NCI-H774 (cell line): ENCODE results near the gene UBE3B.

Source experiments
- DNase-seq: peaks from one replicate; lab custom pipeline; 2025; lab: John Stamatoyannopoulos, UW

Gene UBE3B

DNA sequence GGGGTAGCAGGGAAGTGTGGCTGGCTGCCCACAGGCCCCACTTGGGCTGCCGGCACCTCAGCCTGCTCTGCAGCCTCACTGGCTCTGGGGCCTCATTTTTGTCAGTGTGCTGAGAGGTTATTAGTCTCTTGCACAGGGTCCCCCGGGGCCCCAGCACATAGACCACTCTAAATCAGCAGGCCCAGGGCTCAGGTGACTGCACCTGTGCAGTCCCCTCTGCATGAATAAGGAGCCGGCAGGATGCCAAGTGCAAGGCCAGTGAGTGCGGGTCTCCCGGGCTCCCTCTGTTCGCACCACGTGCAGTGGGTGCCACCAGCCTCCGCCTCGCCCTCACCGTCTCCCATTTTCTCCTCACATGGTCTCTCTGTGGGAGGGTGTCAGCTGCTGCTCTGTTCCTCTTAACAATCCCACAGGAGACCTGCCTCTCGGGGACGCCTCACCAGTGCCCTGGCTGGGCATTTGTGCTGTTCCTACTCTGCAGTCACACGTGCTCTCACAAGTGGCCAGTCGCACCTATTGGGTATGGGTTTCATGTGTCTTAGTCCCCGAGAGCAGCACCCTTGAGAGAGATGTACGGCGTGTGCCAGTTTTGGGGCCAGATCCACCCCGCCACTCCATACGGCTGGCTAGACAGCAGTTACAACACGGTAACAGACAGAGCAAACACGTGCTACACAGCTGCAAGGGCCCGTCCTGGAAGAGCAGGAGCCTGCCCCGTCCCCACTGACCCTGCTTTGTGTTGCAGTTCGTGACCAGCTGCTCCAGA is 55.5 kb downstream of the UBE3B start:
- no peak for DNase-seq

DNA sequence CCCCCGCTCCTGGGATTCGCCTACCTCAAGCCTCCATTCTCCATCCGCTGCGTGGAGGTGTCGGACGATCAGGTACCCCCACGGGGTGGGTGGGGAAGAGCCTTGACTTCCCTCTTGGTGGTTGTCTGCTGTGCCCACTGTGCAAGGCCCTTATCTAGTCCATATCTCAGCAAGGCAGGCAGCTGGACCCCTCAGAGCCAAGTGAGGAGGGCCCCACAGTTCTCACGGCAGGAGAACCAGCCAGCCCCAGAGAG is 56.0 kb downstream of the UBE3B start:
- no peak for DNase-seq

DNA sequence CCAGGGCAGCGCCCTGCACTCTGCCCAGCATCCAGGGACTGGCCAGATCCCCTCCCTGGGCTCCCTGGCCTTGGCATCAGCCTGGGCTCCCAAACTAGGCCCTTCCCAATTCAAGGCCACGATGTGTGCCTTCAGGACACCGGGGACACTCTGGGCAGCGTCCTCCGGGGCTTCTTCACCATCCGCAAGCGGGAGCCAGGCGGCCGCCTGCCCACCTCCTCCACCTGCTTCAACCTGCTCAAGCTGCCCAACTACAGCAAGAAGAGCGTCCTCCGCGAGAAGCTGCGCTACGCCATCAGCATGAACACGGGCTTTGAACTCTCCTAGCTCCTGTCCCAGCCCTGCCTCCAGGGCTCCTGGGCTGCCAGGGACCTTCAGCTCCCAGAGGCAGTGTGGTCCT is 57.0 kb downstream of the UBE3B start:
- DNase-seq = no peak

DNA sequence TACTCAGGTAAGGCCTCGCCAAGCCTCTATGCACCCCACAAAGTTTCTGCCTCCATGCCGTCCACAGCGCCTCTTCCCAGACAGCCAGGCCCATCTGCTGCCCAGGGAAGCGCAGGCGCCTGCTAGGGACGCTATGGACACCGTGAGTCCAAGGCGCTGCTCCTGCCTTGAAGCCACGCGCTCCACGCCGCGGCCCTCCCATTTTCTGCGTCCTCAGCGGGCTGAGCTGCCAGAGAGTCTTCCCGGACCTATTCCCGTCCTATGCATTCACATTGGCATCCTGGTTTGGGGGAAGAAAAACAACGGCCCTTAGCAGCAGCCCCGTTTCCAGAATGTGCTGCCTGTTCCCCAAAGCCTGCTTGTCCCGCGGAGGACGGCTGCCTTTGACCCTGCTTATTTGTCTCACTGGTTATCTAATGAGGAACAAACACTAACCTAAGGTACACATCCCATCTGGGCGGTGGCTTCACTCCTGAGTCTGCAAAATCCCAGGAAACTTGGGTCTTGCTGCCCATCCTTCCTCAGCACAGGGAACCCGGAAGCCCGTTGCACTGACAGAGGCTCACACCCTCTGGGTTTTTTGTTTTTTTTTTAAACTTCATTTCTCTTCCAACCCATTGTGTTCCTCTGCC is 57.9 kb downstream of the UBE3B start:
- DNase-seq = no peak

DNA sequence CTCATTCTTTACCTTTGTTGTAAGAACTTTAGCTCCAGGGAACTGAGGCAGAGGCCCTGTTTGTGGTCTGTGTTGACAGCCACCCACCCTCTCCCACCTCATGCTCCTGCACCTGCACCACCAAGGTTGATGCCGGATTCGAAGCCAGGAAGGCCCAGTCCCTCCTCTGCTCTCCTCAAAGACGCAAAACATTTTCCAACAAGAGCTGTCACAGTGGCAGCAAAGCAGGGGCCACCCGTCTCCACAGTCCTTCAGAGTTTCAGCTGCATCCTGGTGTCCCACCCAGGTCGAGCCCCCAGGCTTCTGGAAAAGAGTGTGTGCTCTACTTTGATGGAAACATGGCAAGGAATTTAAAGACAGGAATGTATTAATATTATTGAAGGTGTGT is 58.4 kb downstream of the UBE3B start:
- no peak for DNase-seq

DNA sequence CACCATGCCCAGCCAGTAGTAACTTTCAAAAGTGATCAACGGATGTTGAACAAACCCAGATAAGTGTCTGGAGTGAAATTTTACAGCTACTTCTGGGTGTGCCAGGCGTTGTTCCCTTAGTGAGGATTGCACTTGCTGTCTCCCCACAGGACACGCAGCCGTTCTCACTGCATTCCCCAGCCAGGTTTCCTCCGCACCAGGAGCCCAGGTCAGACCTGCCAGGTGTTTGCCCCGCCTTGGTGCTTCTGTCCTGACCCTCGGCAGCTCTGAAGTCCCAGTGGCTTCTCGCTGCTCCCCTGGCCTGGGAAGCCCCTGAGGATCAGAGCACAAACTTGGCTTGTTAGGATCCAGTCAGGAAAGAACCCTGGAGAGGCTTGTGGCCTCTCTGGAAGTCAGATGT is 59.7 kb downstream of the UBE3B start:
- DNase-seq = no peak

DNA sequence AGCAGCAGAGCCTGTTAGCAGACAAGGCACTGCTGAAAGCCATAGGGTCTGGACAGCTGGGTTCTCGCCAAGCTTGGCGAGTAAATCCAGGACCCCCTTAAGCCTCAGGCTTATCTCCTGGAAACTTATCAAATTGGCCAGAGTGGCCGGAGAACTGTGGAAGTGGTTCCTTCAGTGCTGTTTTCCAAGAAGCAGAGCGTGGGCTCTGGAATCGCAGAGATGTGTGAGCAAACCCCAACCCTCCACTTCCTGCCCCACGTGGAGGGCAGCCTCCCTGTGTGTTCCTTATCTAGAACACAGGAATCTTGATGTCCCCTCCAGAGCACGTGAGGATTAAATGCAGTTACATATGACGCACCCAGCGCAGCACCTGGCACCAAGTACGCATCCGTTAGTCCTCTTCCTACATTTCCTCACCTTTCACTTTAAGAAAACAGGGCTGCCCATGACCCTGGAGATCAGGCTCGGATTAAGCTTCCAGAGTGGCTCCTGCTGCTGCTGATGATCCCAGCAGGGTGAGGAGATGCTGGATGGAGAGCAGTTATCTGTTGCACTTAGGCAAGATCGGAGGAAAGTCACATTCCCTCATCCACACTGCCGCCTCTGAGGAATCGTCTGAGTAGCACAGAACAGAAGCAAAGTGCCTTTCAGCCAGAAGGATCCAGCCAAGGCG is 60.9 kb downstream of the UBE3B start:
- DNase-seq = no peak

DNA sequence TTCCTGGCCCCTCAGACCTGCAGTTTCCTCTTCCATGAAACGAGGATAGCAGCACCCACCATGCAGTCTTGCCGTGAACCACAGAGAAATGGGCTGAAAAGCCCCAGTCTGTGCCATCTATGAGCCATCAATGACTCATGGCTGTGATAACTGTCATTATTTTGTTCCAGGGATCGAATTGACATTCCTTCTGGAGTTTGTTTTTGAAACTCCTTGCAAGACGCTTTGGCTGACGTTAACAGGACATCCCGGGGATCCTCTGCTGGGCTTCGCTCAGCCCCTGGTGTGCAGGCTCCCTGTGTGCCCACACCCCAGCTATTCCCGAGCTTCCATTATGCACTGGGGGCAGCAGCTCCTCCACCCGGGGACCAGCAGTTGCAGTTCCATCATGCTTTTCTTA is 62.1 kb downstream of the UBE3B start:
- DNase-seq = no peak

DNA sequence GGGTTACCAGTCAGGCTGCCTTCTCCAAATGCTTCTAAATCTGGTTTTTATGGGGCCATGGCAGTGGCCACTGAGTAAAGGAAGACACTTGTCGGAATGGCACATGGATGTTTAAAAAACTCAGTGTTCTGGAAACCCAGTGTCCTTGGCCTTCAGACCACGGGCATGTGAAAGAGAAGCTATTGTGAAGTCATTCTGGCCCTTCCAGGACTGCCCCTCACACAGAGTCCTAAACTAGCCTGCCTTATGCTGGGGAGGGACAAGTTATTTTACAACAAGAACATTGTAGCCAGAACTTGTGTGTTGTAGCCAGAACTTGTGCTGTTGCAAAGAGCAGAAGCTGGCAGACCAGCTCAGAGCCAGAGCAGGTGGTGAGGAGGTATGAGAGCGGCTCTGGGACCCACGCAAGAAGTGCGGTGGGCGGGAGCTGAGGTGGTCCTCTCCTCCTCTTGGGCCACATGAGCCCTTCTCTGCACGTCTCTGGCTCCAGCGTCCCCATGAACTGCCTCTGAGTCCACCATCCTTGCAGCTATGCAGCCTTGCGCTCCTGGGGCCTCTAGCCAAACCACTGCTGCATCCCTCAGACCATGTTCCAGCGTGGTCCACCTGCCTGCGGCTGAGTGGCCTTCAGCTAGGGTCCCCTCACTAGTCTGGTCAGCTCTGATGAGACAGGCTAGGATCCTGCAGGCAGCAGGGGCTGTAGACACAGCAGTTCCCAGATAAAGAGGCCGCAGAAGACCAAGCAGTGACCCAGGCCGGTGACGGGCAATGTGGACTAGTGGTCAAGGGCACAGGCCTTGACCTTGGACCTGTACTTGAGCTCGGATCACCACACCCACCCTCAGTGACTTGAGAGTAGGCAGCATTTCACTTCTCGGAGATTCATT is 63.3 kb downstream of the UBE3B start:
- DNase-seq = no peak

DNA sequence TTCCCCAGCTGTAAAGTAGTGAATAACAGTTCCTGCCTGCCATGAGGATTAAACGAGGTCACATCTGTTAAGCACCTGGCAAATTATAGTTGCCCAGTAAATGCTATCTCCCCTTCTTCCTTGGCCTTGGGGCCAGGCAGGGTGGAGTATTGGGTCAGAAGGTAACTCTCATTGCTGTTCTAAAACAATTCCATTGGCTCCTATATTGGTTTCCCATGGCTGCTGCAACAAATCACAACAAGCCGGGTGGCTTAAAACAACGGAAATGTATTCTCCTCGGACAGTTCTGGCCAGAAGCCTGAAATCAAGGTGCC is 63.9 kb downstream of the UBE3B start:
- no peak for DNase-seq

DNA sequence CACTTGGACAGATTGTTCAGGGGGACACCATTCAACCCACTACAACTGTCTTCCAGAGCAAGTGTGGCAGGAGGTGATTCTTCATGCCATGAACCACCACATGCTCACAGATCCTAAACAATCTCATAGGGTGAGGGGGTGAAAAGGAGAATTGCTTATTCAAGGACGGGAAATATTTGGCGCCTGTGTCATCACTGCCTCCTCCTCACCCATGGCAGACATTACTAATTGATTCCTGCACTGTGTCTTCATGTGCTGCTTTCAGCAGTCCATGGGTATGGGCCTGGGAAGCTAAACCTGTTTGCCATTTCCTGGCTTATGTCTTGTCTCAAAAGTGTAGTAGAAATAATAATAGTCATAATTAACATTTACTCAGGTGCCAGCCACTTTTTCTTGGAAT is 64.6 kb downstream of the UBE3B start:
- no peak for DNase-seq

DNA sequence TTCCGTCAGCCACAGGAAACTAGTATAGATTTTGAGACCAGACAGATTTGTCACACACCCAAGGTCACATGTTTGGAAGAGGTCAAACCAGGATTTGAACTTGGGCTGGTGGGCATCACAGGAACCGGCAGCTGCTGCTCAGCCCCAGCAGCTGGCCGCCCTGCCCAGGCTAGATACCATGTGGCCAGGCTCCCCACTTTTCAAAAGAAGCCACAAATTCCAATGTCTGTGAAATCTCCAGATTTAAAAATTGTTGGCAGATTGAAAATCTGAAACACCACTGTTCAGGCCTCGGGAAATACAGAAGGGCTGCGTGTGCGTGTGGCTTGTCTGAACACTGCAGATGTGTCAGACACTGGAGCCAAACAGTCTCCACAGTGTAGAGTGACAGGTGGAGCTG is 65.4 kb downstream of the UBE3B start:
- no peak for DNase-seq

DNA sequence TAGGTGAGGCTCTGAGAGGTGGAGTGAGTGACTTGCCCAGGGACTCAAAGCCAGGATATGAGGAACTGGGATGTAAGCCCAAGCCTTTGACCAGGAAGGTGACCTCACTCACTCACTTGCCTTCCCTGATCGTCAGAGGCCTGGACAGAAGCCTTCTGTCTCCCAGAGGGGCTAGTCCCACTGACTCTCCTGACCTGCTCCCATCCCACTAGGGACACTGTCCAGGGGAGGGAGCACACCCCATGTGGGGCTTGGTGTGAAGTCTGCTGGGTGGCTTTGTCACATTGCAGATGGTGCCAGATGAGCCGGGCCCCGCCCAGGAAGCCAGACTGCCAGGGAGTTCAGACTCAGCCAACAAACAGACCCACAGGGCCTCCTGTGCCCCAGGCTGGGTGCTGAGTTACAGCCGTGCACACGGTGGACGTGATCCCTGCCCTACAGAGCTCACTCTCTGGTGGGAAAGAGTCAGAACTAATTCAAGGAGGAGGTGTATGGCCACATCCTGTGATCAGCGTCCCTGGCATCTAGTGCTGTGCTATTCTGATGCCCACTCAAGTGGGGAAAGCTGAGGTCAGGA is 67.6 kb downstream of the UBE3B start:
- no peak for DNase-seq

DNA sequence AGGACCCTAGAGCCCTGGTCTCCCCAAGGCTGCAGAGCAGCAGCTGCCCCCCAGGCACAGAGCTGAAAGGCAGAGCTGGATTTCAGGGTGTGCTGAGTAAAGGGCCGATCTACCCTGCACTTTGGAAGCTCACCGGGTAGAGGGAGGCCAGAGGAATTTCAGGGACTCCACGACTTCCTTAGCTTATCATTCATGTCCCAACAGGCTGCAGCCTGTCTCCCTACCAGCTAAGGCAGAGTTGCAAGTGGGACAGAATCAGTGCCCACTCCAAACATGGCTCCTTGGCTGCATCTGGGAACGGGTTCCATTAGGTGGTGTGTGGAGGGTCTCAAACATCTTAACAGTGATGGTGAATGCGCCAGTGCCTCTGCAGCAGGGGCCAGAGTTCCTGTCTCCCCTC is 68.4 kb downstream of the UBE3B start:
- DNase-seq = no peak

DNA sequence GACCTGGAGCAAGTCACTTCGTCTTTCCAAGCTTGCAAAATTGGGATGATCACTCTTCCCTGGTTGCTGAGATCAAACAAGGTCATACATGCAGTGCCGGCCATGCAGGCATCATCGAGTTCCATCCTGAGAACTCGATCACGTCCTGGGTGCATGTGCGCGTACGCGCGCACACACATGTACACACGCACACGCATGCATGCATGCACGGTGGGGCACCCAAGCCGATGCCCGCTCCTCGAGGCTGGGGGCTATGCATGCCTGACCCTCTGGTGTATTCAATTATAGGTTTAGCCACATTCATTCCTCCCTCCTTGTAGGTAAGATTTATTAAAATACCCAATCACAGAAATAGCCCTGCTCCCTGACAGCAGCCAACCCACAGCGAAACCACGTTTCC is 69.9 kb downstream of the UBE3B start:
- DNase-seq = no peak

DNA sequence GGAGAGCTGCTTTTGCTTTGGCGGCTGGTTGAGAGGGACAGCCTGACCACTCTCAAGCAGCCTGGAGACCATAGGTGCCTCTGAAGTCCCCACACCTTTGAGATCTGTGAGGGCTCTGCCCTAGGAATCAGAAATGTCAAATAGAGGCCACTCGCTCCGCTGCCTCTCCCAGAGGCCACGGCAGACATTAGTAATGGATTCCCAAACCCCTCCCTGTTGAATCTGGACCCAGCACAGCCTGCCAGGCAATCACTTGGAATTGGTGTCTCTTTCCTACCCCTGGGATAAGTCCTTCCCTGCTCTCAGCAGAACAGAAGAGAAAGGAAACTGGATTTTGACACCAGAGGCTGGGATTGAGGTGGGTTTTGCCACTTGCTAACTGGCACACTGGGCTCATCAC is 70.8 kb downstream of the UBE3B start:
- no peak for DNase-seq

DNA sequence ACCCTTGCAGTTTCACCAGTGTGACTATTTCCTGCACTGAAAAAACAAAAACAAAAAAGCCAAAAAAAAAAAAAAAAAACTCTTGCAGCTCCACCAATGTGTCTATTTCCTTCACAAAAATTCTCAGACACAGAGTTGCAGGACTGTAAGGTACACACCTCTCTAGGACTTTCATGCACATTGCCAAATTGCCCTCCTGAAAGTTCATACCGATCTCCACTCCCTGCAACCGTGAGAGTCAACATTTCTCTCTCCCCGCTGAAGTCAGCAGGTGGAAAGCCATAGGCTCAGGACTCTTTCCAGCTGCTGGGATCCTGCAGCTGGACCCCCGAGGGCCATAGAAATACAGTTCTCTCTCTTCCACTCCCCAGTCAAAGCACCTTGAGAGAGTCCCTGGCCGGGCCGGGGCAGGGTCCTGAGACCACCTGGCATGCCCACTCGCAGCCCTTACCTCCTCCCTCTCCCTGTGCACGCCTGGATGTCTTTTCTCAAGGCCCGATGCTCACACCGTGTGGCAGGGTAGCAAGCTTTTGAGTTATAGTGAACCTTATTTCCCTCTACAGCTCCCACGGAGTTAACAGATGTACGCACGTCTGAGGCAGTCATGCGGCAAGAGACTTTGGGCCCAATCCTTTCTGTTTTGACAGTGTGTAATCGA is 72.3 kb downstream of the UBE3B start:
- no peak for DNase-seq

DNA sequence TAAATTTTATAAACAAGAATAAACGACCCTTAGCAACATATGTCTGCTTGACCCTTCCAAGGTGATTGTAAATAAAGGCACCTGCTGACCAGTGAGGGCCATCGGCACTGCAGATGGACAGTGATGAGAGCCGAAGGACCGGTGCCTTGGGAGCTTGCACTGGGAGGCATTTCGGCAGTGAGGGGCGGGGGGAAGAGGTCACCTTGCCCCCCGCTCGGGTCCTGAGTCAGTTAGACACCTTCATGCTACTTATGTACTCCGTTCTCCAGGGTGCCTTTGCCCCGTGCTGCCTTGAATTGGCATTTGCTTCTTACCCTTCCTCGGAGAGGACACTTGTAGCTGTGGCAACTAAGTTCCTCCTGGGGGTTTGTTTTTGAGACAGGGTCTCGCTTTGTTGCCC is 72.8 kb downstream of the UBE3B start:
- no peak for DNase-seq

DNA sequence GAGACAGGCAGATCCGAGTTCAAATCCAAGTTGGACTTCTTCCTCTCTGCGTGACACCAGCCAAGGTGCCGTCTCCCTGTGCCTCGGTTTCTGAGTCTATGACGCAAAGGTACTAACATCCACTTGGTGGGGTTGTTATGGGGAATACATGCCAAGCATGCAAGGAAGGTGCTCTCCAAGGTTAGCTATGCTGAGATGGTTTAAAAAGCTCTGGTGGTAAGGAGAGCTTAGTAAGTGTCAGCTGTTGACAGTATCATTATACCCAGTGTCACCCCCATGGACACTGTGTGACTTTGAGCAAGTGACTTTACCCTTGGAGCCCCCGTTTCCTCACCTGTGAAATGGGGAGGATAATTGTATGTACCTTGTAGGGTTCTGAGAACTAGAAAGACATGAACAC is 73.7 kb downstream of the UBE3B start:
- DNase-seq = no peak

DNA sequence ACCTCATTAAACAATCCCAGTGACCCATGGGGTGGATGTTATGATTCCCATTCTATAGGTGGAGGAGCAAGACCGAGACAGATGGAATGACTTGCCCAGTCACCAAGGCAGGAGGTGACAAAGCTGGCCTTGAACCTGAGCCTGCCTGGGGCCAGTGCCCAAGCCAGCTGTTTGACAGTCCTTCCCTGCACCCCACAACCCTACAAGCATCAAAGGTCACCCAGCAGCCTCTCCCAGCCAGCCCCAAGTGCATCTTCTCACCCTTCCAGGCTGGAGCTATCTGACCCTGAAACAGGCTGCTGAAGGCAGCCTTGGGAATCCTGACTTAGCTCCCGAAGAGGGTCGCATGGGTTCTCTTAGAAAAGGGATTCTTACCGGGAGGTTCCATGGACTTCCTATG is 75.5 kb downstream of the UBE3B start:
- DNase-seq = no peak

DNA sequence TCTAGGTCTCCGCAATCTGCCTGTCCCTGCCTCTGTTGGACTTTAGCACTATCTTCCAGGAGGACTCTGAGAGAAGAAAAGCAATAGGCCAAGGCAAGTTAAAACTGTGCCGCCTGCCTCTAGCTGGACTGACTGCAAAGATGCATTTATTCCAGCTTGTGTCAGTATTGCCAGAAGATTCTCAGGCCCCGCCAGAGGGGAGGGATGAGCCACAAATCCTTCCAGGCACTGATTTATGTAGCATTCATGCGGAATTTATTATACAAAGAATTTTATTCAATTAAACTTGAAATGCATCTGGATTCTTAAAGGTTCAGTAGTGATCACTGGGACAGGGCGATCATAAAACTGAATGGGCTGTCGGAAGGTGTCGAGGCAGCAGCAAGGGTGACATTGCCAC is 76.0 kb downstream of the UBE3B start:
- DNase-seq = no peak

DNA sequence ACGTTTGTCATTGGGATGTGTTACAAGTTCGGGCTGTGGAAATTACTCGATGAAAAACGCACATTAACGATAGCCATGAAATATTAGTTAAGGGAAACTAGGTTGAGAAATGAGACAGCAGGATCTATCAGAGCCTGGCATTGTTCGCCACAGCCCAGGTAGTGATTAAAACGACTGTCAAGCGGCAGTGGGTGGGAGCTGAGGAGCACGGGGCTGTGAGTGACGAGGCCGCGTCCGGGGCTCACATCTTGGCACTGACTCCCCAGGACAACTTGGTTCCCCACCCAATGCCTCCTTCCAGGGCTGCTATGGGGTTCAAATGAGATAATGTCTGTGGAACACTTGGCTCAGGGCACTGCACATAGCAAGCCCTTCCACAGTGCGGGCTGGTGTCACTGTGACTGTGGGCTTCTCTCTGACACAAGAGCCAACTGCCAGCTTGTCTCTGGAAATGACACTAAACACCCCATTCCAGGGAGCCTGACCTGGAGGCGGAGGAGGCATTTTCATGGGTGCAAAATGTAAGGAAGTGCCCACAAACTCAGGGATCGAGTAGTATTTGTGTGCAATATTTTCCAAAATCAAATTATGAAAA is 76.6 kb downstream of the UBE3B start:
- no peak for DNase-seq
